Daoy (cell line): ENCODE data around the gene FOXRED1. TPM values are rescaled to one million over a fixed set of nuclear protein-coding genes. Genes with fewer than 3 reads are reported as not detected.
A peak's percentile ranks its signal among the peaks of the same experiment; 100 is the strongest.

Source experiments
- DNase-seq: peaks from one replicate; pipeline ENCODE4 v3.0.0-alpha.2; 2015; ENCODE audit warnings: low read depth
- total RNA-seq: library from RNA; depleted of rRNA; stranded (reverse); fragments of >200 nt; shearing (Covaris generic); gene quantifications from 2 replicates; pipeline ENCODE4 v1.2.3, GENCODE V29; 2014; rRNA removed

Gene FOXRED1
- total RNA-seq, 1 experiment from 2014 or later: 38.1 TPM

- no peak for DNase-seq
Measured at GRCh38 chr11:126311401-126312291, 42.7 kb downstream of the FOXRED1 start.

- no peak for DNase-seq
Measured at GRCh38 chr11:126312961-126313360, 44.0 kb downstream of the FOXRED1 start.

GRCh38 chr11:126313826-126314225 is 44.9 kb downstream of the FOXRED1 start:
- DNase-seq: no peak

GRCh38 chr11:126317432-126317755 is 48.4 kb downstream of the FOXRED1 start:
- DNase-seq: no peak

- DNase-seq: peak; percentile 90
Measured at GRCh38 chr11:126317756-126318573, 49.0 kb downstream of the FOXRED1 start.

GRCh38 chr11:126318574-126319373 is 49.8 kb downstream of the FOXRED1 start:
- peak; percentile 92 for DNase-seq

- no peak for DNase-seq
Measured at GRCh38 chr11:126319374-126319740, 50.4 kb downstream of the FOXRED1 start.

GRCh38 chr11:126322996-126323395 is 54.0 kb downstream of the FOXRED1 start:
- no peak for DNase-seq

- DNase-seq: no peak
Measured at GRCh38 chr11:126327281-126328000, 58.5 kb downstream of the FOXRED1 start.

Other genes starting within 250 kb of the FOXRED1 start
- gene CDON, start 206.3 kb upstream of the FOXRED1 start, total RNA-seq: 2.1 and 2.8 TPM in 2 replicates
- 19.0 and 30.4 TPM in 2 replicates for gene RPUSD4, start 57.5 kb upstream of the FOXRED1 start, total RNA-seq
- 29.4 and 31.6 TPM in 2 replicates for gene FAM118B, start 57.4 kb upstream of the FOXRED1 start, total RNA-seq
- gene SRPRA, start 259 bp upstream of the FOXRED1 start, total RNA-seq: 101 and 102 TPM in 2 replicates
- 1.2 and 3.7 TPM in 2 replicates for gene TIRAP, start 13.9 kb downstream of the FOXRED1 start, total RNA-seq
- 15.9 and 19.3 TPM in 2 replicates for gene DCPS, start 34.9 kb downstream of the FOXRED1 start, total RNA-seq
- gene ST3GAL4, start 86.5 kb downstream of the FOXRED1 start, total RNA-seq: 24.2 and 30.4 TPM in 2 replicates